ENCODE measurements around the gene ATF3. TPM values are rescaled to one million over a fixed set of nuclear protein-coding genes. Genes with fewer than 3 reads are reported as not detected.

Gene ATF3
- total and polyA plus RNA-seq, 2 donors (not counting 1 experiment from before 2014, with no cell fraction given), result 33.8 to 35.7 TPM

- H2AFZ ChIP-seq (ENCODE audit: low read length), result no peak overlapping the region
- H3K9ac ChIP-seq (ENCODE audit: insufficient read depth, low read length), result no peak overlapping the region
- H3K4me2 ChIP-seq (ENCODE audit: extremely low read depth, insufficient read depth, low read length), result no peak overlapping the region
- TF ChIP-seq, protein P1, sequence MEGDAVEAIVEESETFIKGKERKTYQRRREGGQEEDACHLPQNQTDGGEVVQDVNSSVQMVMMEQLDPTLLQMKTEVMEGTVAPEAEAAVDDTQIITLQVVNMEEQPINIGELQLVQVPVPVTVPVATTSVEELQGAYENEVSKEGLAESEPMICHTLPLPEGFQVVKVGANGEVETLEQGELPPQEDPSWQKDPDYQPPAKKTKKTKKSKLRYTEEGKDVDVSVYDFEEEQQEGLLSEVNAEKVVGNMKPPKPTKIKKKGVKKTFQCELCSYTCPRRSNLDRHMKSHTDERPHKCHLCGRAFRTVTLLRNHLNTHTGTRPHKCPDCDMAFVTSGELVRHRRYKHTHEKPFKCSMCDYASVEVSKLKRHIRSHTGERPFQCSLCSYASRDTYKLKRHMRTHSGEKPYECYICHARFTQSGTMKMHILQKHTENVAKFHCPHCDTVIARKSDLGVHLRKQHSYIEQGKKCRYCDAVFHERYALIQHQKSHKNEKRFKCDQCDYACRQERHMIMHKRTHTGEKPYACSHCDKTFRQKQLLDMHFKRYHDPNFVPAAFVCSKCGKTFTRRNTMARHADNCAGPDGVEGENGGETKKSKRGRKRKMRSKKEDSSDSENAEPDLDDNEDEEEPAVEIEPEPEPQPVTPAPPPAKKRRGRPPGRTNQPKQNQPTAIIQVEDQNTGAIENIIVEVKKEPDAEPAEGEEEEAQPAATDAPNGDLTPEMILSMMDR (conservative IDR thresholded peaks at IDR 0.05 in 1 of 2, IDR thresholded peaks at IDR 0.05 in 1 of 2; ENCODE audit: low read depth in 1 of 2, low read length in 2 of 2), result no peak
- no peak for DNase-seq (ENCODE audit: low read depth in 2 of 2)
- peaks cover 7% of the 10 kb centered on the region for H3K27me3 ChIP-seq (ENCODE audit: control insufficient read depth, insufficient read depth, low read length)
- peaks cover 7% of the 10 kb centered on the region for H3K36me3 ChIP-seq (ENCODE audit: control insufficient read depth, insufficient read depth, low read length)
- H3K79me2 ChIP-seq (ENCODE audit: control insufficient read depth, insufficient read depth, low read length), result no peaks in the 10 kb centered on the region
- no peaks in the 10 kb centered on the region for H3K4me1 ChIP-seq (ENCODE audit: control insufficient read depth, extremely low read depth, insufficient read depth, low read length)
- H3K9me3 ChIP-seq (ENCODE audit: control insufficient read depth, insufficient read depth, low read depth, low read length), result no peaks in the 10 kb centered on the region
- H3K27ac ChIP-seq (ENCODE audit: insufficient read depth, low read length), result no peak overlapping the region
- no peak overlapping the region for H3K4me3 ChIP-seq (replicated peaks in 1 of 4; ENCODE audit: control extremely low read depth in 1 of 4, insufficient read depth in 1 of 4, low read depth in 3 of 4, low read length in 4 of 4)
- H4K20me1 ChIP-seq (ENCODE audit: control insufficient read depth, extremely low read depth, insufficient read depth, low read length), result no peaks in the 10 kb centered on the region
These were observed 13.9 kb downstream of the ATF3 start for GRCh38 chr1:212622467-212622866.

- DNase-seq (ENCODE audit: low read depth in 2 of 2), result no peak
- no peak overlapping the region for H3K4me2 ChIP-seq (ENCODE audit: extremely low read depth, insufficient read depth, low read length)
- no peak overlapping the region for H2AFZ ChIP-seq (ENCODE audit: low read length)
- peaks cover 7% of the 10 kb centered on the region for H3K36me3 ChIP-seq (ENCODE audit: control insufficient read depth, insufficient read depth, low read length)
- no peak overlapping the region for H3K9ac ChIP-seq (ENCODE audit: insufficient read depth, low read length)
- no peak overlapping the region for H3K27ac ChIP-seq (ENCODE audit: insufficient read depth, low read length)
- TF ChIP-seq EZH2 (IDR thresholded peaks at IDR 0.05; ENCODE audit: low read length, missing control alignments), result no peak
- TF ChIP-seq, protein P1 (conservative IDR thresholded peaks at IDR 0.05 in 1 of 2, IDR thresholded peaks at IDR 0.05 in 1 of 2; ENCODE audit: low read depth in 1 of 2, low read length in 2 of 2), result no peak
- no peaks in the 10 kb centered on the region for H3K79me2 ChIP-seq (ENCODE audit: control insufficient read depth, insufficient read depth, low read length)
- peaks cover 7% of the 10 kb centered on the region for H3K27me3 ChIP-seq (ENCODE audit: control insufficient read depth, insufficient read depth, low read length)
- H3K4me3 ChIP-seq (replicated peaks in 1 of 4; ENCODE audit: control extremely low read depth in 1 of 4, insufficient read depth in 1 of 4, low read depth in 3 of 4, low read length in 4 of 4), result no peak overlapping the region
- no peaks in the 10 kb centered on the region for H4K20me1 ChIP-seq (ENCODE audit: control insufficient read depth, extremely low read depth, insufficient read depth, low read length)
- no peaks in the 10 kb centered on the region for H3K9me3 ChIP-seq (ENCODE audit: control insufficient read depth, insufficient read depth, low read depth, low read length)
- H3K4me1 ChIP-seq (ENCODE audit: control insufficient read depth, extremely low read depth, insufficient read depth, low read length), result no peaks in the 10 kb centered on the region
These were observed 14.3 kb downstream of the ATF3 start for GRCh38 chr1:212622906-212623305.

DNA sequence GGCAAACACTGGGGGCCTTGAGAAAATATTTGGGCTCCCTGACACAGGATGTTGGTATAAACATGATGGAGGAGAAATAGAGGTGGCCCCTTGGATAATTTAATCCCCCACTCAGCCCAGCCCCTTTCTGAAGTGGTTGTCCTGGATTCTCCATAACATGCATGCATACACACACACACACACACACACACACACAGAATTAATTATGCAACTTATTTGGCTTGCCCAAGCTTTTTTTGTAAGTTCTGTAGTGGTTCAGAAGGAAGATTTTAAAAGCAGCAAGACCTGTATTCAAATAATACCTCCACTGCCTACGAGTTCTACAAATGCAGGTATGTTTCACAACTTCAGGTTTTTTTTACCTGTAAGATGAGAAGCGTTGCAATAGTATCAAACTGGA is 15.0 kb downstream of the ATF3 start:
- no peak overlapping the region for H3K4me2 ChIP-seq (ENCODE audit: extremely low read depth, insufficient read depth, low read length)

More for the DNA sequence above, 15.0 kb downstream of the ATF3 start:
- H2AFZ ChIP-seq (ENCODE audit: low read length), result no peak overlapping the region
- H4K20me1 ChIP-seq (ENCODE audit: control insufficient read depth, extremely low read depth, insufficient read depth, low read length), result no peaks in the 10 kb centered on the region
- TF ChIP-seq EZH2 (IDR thresholded peaks at IDR 0.05; ENCODE audit: low read length, missing control alignments), result no peak
- TF ChIP-seq, protein P1 (conservative IDR thresholded peaks at IDR 0.05 in 1 of 2, IDR thresholded peaks at IDR 0.05 in 1 of 2; ENCODE audit: low read depth in 1 of 2, low read length in 2 of 2), result no peak
- peaks cover 7% of the 10 kb centered on the region for H3K27me3 ChIP-seq (ENCODE audit: control insufficient read depth, insufficient read depth, low read length)
- H3K9ac ChIP-seq (ENCODE audit: insufficient read depth, low read length), result no peak overlapping the region
- no peaks in the 10 kb centered on the region for H3K9me3 ChIP-seq (ENCODE audit: control insufficient read depth, insufficient read depth, low read depth, low read length)
- H3K4me1 ChIP-seq (ENCODE audit: control insufficient read depth, extremely low read depth, insufficient read depth, low read length), result no peaks in the 10 kb centered on the region
- no peaks in the 10 kb centered on the region for H3K79me2 ChIP-seq (ENCODE audit: control insufficient read depth, insufficient read depth, low read length)
- no peak overlapping the region for H3K4me3 ChIP-seq (replicated peaks in 1 of 4; ENCODE audit: control extremely low read depth in 1 of 4, insufficient read depth in 1 of 4, low read depth in 3 of 4, low read length in 4 of 4)
- H3K27ac ChIP-seq (ENCODE audit: insufficient read depth, low read length), result no peak overlapping the region
- DNase-seq (ENCODE audit: low read depth in 2 of 2), result no peak
- peaks cover 7% of the 10 kb centered on the region for H3K36me3 ChIP-seq (ENCODE audit: control insufficient read depth, insufficient read depth, low read length)
